H1 (cell line): ENCODE measurements around the gene ITGA11. TPM values are rescaled to one million over a fixed set of nuclear protein-coding genes. Genes with fewer than 3 reads are reported as not detected.

ENCODE experiments used
- CTCF ChIA-PET: fragments of 300-600 bp; sonication (Branson Sonifier 250); formaldehyde crosslinking; loops from one replicate; lab custom pipeline; 2021; ENCODE audit not compliant: partially characterized antibody; lab: Charles Lee
- POLR2A ChIA-PET: fragments of 300-600 bp; sonication (Branson Sonifier 250); formaldehyde crosslinking; loops from one replicate; lab custom pipeline; 2021; ENCODE audit warnings: inconsistent platforms; ENCODE audit not compliant: partially characterized antibody; lab: Charles Lee
- DNase-seq, 2 experiments: peaks; one replicate each; pipeline versions ENCODE4 v3.0.0 to v3.0.0-alpha.2; 2010 to 2022; ENCODE audit warnings: low spot score in 2 of 2, low read depth in 1 of 2, mixed read lengths in 1 of 2
- FAIRE-seq: peaks from 2 replicates; lab custom pipeline; 2011; peaks lifted over from hg19 to GRCh38; lab: Jason Lieb, UNC
- H2AFZ ChIP-seq: 2 replicates; pipeline ENCODE4 v1.8.1; 2012; ENCODE audit warnings: low read length, inconsistent platforms
- H2AK5ac ChIP-seq: 2 replicates; pipeline ENCODE4 v1.6.1; 2013; ENCODE audit warnings: low read depth, low read length
- H2BK120ac ChIP-seq: replicated peaks from 2 replicates; pipeline ENCODE3; 2013; ENCODE audit warnings: low read depth, low read length, inconsistent platforms
- H2BK12ac ChIP-seq: 2 replicates; pipeline ENCODE4 v1.6.1; 2013; ENCODE audit warnings: low read depth, low read length
- H2BK15ac ChIP-seq: 2 replicates; pipeline ENCODE4 v1.6.1; 2013; ENCODE audit warnings: low read length
- H2BK20ac ChIP-seq: 2 replicates; pipeline ENCODE4 v1.6.1; 2013; ENCODE audit warnings: low read length
- H2BK5ac ChIP-seq: 2 replicates; pipeline ENCODE4 v1.6.1; 2013; ENCODE audit warnings: low read depth, low read length
- H3K14ac ChIP-seq: 2 replicates; pipeline ENCODE4 v1.6.1; 2013; ENCODE audit warnings: inconsistent platforms; ENCODE audit not compliant: insufficient read length
- H3K18ac ChIP-seq: 2 replicates; pipeline ENCODE4 v1.6.1; 2013; ENCODE audit warnings: low read length; ENCODE audit errors: extremely low read depth
- H3K23ac ChIP-seq: 2 replicates; pipeline ENCODE4 v1.6.1; 2013; ENCODE audit warnings: inconsistent platforms; ENCODE audit not compliant: insufficient read length
- H3K23me2 ChIP-seq: 2 replicates; pipeline ENCODE4 v1.6.1; 2013; ENCODE audit warnings: low read depth, low read length
- H3K27ac ChIP-seq: 2 replicates; pipeline ENCODE4 v1.6.1; 2011; ENCODE audit warnings: low read depth, low read length, inconsistent platforms
- H3K27me3 ChIP-seq, 4 experiments: replicated peaks in 1 of 4; 1 replicate in 1 of 4; 2 replicates in 3 of 4; pipeline versions ENCODE4 v1.6.1 to v1.8.1; 2011 to 2013; ENCODE audit warnings: low read length in 3 of 4, mild to moderate bottlenecking in 3 of 4, inconsistent platforms in 2 of 4, mixed read lengths in 2 of 4, moderate library complexity in 1 of 4; ENCODE audit not compliant: control insufficient read depth in 3 of 4, insufficient read depth in 3 of 4; ENCODE audit errors: extremely low read depth in 1 of 4
- H3K36me3 ChIP-seq, 4 experiments: 2 replicates each; pipeline versions ENCODE4 v1.6.1 to v1.8.1; 2011 to 2013; ENCODE audit warnings: mild to moderate bottlenecking in 4 of 4, low read length in 3 of 4, moderate library complexity in 2 of 4, control low read depth in 1 of 4, inconsistent platforms in 1 of 4; ENCODE audit not compliant: insufficient read depth in 4 of 4, control insufficient read depth in 2 of 4
- H3K4ac ChIP-seq: replicated peaks from 2 replicates; pipeline ENCODE3; 2013; ENCODE audit warnings: low read length, low read depth, mixed read lengths, inconsistent platforms; ENCODE audit not compliant: insufficient read length
- H3K4me1 ChIP-seq, 4 experiments: replicated peaks in 1 of 4; 1 replicate in 1 of 4; 2 replicates in 3 of 4; pipeline versions ENCODE4 v1.6.1 to v1.8.1; 2011 to 2013; ENCODE audit warnings: low read length in 3 of 4, inconsistent platforms in 2 of 4, mixed read lengths in 1 of 4; ENCODE audit not compliant: insufficient read depth in 4 of 4, control insufficient read depth in 3 of 4
- H3K4me2 ChIP-seq, 2 experiments: 2 replicates each; pipeline versions ENCODE4 v1.6.1 to v1.8.1; 2011 to 2013; ENCODE audit warnings: low read depth in 2 of 2, low read length in 2 of 2, control low read depth in 1 of 2, inconsistent platforms in 1 of 2, mild to moderate bottlenecking in 1 of 2; ENCODE audit not compliant: insufficient read depth in 1 of 2
- H3K4me3 ChIP-seq, 4 experiments: fragments of 200-600, 300-600 bp in 1 of 4; sonication (generic), shearing (Covaris generic), sonication (Bioruptor Twin) in 1 of 4; 2 replicates each; pipeline versions ENCODE4 v1.5.1 to v1.8.1; 2011 to 2016; ENCODE audit warnings: low read length in 4 of 4, low read depth in 3 of 4, control low read depth in 2 of 4, inconsistent platforms in 2 of 4, mild to moderate bottlenecking in 2 of 4, mixed read lengths in 1 of 4, moderate library complexity in 1 of 4; ENCODE audit not compliant: insufficient read depth in 2 of 4; ENCODE audit errors: extremely low read depth in 1 of 4
- H3K56ac ChIP-seq: replicated peaks from 2 replicates; pipeline ENCODE3; 2013; ENCODE audit warnings: low read depth, mild to moderate bottlenecking, mixed read lengths, low read length, inconsistent platforms; ENCODE audit not compliant: insufficient read length
- H3K79me1 ChIP-seq: 2 replicates; pipeline ENCODE4 v1.6.1; 2013; ENCODE audit warnings: low read depth, low read length, control low read depth
- H3K79me2 ChIP-seq, 2 experiments: 2 replicates each; pipeline versions ENCODE4 v1.6.1 to v1.8.1; 2012 to 2013; ENCODE audit warnings: low read length in 2 of 2, mild to moderate bottlenecking in 2 of 2, inconsistent platforms in 1 of 2; ENCODE audit not compliant: insufficient read depth in 2 of 2, control insufficient read depth in 1 of 2
- H3K9ac ChIP-seq, 4 experiments: replicated peaks in 1 of 4; 1 replicate in 1 of 4; 2 replicates in 3 of 4; pipeline versions ENCODE4 v1.6.1 to v1.8.1; 2011 to 2013; ENCODE audit warnings: low read depth in 3 of 4, low read length in 3 of 4, control low read depth in 2 of 4, mild to moderate bottlenecking in 2 of 4, moderate library complexity in 2 of 4, inconsistent platforms in 1 of 4; ENCODE audit errors: extremely low read depth in 1 of 4
- H3K9me3 ChIP-seq, 2 experiments: 2 replicates each; pipeline versions ENCODE4 v1.6.1 to v1.8.1; 2012 to 2013; ENCODE audit warnings: mild to moderate bottlenecking in 2 of 2, moderate library complexity in 2 of 2, control low read depth in 1 of 2, inconsistent platforms in 1 of 2, low read depth in 1 of 2, low read length in 1 of 2, mixed read lengths in 1 of 2; ENCODE audit not compliant: insufficient read depth in 2 of 2
- H4K20me1 ChIP-seq, 2 experiments: replicated peaks in 1 of 2; 2 replicates each; pipeline versions ENCODE3 to v1.8.1; 2011 to 2013; ENCODE audit warnings: inconsistent platforms in 2 of 2, low read length in 2 of 2, mild to moderate bottlenecking in 1 of 2; ENCODE audit not compliant: insufficient read depth in 2 of 2, control insufficient read depth in 1 of 2
- H4K5ac ChIP-seq: 2 replicates; pipeline ENCODE4 v1.6.1; 2013; ENCODE audit warnings: low read length, low read depth, mixed read lengths, inconsistent platforms; ENCODE audit not compliant: insufficient read length
- H4K8ac ChIP-seq: 2 replicates; pipeline ENCODE4 v1.8.0; 2013; ENCODE audit warnings: mild to moderate bottlenecking, moderate library complexity, low read length, inconsistent platforms; ENCODE audit not compliant: insufficient read depth; ENCODE audit errors: extremely low read depth
- H4K91ac ChIP-seq: replicated peaks from 2 replicates; pipeline ENCODE3; 2013; ENCODE audit warnings: low read length, mixed read lengths, inconsistent platforms; ENCODE audit not compliant: insufficient read length
- CEBPB ChIP-seq: IDR thresholded peaks from 2 replicates; pipeline ENCODE4 v1.6.1; 2012; ENCODE audit warnings: low read depth, low read length
- EP300 ChIP-seq, 2 experiments: IDR thresholded peaks; 1 replicate in 1 of 2; 2 replicates in 1 of 2; pipeline ENCODE4 v1.6.1; 2011 to 2012; ENCODE audit warnings: low read depth in 2 of 2, low read length in 2 of 2, mild to moderate bottlenecking in 2 of 2, borderline replicate concordance in 1 of 2, inconsistent platforms in 1 of 2, moderate library complexity in 1 of 2
- GABPA ChIP-seq: IDR thresholded peaks from 2 replicates; pipeline ENCODE4 v1.6.1; 2011; ENCODE audit warnings: mild to moderate bottlenecking, low read length, moderate library complexity, borderline replicate concordance; ENCODE audit not compliant: insufficient read depth
- HDAC6 ChIP-seq: IDR thresholded peaks from one replicate; pipeline ENCODE4 v1.7.1; 2012; ENCODE audit warnings: low read depth, mild to moderate bottlenecking, inconsistent platforms, low read length, moderate library complexity
- JUN ChIP-seq: IDR thresholded peaks from 2 replicates; pipeline ENCODE4 v1.6.1; 2011; ENCODE audit warnings: low read depth, mild to moderate bottlenecking, improper control_type of control experiment, low read length
- KDM5A ChIP-seq: fragments of 200-600 bp; IDR thresholded peaks from 2 replicates; pipeline ENCODE4 v1.7.1; 2012; ENCODE audit warnings: mild to moderate bottlenecking, low read length, inconsistent platforms, mixed read lengths
- NANOG ChIP-seq: IDR thresholded peaks from 2 replicates; pipeline ENCODE4 v1.6.1; 2011; ENCODE audit warnings: low read length, low read depth, mild to moderate bottlenecking, inconsistent platforms; ENCODE audit not compliant: insufficient read depth, poor library complexity, severe bottlenecking
- POLR2A ChIP-seq, 2 experiments: IDR thresholded peaks; 1 replicate in 1 of 2; 2 replicates in 1 of 2; pipeline ENCODE4 v1.6.1; 2011; ENCODE audit warnings: low read depth in 2 of 2, low read length in 2 of 2, mild to moderate bottlenecking in 2 of 2; ENCODE audit errors: control extremely low read depth in 1 of 2
- RFX5 ChIP-seq: IDR thresholded peaks from 2 replicates; pipeline ENCODE4 v1.6.1; 2011; ENCODE audit warnings: low read depth, low read length, improper control_type of control experiment, borderline replicate concordance
- SAP30 ChIP-seq: fragments of 300-600 bp; sonication (generic); IDR thresholded peaks from 2 replicates; pipeline ENCODE4 v1.7.1; 2012; ENCODE audit warnings: low read length, moderate library complexity, mild to moderate bottlenecking, inconsistent platforms; ENCODE audit not compliant: insufficient read depth, insufficient replicate concordance
- WGBS, 2 experiments: shearing (Covaris generic) in 1 of 2; methylation state at CpG; one replicate each; pipeline versions ENCODE4 v1.1.6 to v1.1.7; 2013 to 2015; ENCODE audit warnings: low lambda C conversion rate in 2 of 2, mixed read lengths in 2 of 2, inconsistent platforms in 1 of 2, low coverage in 1 of 2, missing lambda C conversion rate in 1 of 2; ENCODE audit not compliant: insufficient replicate concordance in 2 of 2, insufficient coverage in 1 of 2, insufficient read length in 1 of 2; ENCODE audit errors: extremely low coverage in 1 of 2, missing lambda C conversion rate in 1 of 2; 5-methylcytosine and 5-hydroxymethylcytosine counted together
- polyA plus RNA-seq, 7 experiments: library from polyadenylated mRNA; depleted of rRNA in 3 of 7; stranded (reverse) in 5 of 7; unstranded in 2 of 7; fragments of >200 nt in 5 of 7; fragments of 200-250 nt in 2 of 7; gene quantifications; 1 replicate in 5 of 7; 2 replicates in 1 of 7; 4 replicates in 1 of 7; pipeline versions ENCODE4 v1.2.1 to v1.2.3, GENCODE V29; 2011 to 2013; ENCODE audit warnings: missing spikeins in 2 of 7, mixed read lengths in 2 of 7
- total RNA-seq: library from RNA; stranded (reverse); fragmentation: NEBNext Ultra II Directional; extraction: Animal tissue kit (Norgen Biotek cat#: 25700); gene quantifications from 2 replicates; pipeline ENCODE4 v1.2.1, GENCODE V29; 2021

The ITGA11 gene
- total and polyA plus RNA-seq, 2 of the 8 experiments (the other 6 are each of a cell fraction or from before 2014, with no cell fraction given): 0.05 to 0.06 TPM

DNA sequence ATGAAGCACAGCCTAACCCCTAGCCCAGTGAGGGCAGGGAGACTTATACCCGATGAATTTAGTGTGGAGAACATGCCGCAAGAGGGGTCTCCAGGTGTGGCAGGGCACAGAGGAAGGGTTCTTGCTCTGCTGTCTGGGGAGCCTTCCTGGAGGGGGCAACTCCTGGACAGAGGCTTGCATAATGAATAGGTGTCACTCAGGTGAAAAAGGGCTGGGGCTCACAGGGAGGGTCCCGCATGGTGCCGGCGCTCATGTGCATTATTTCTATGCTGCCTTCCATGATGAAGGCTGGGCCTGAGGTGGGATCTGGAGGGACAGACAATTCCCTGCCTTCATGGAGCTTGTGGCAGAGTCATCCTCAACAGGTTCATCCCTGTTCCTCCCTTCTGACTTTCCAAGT, 51.5 kb downstream of the ITGA11 start:
- peak in 1 of 2 experiments; percentile 32 for DNase-seq
- no peak for FAIRE-seq
- POLR2A ChIA-PET: no interaction called here

More for the DNA sequence above, 51.5 kb downstream of the ITGA11 start:
- Histone ChIP-seq H2AK5ac (no peak overlapping the region), H3K4ac (no peak overlapping the region), H4K91ac (no peak overlapping the region), H3K36me3 (no peaks in the 10 kb centered on the region), H3K18ac (no peak overlapping the region), H3K27ac (no peak overlapping the region), H2BK5ac (no peak overlapping the region), H4K5ac (no peak overlapping the region), H3K79me1 (no peaks in the 10 kb centered on the region), H3K23me2 (no peaks in the 10 kb centered on the region; the same call in 1 of the 2 replicates), H2BK120ac (no peak overlapping the region), H2AFZ (no peak overlapping the region), H2BK20ac (no peak overlapping the region), H3K4me3 (no peak overlapping the region), H3K79me2 (no peaks in the 10 kb centered on the region), H3K56ac (no peak overlapping the region), H2BK15ac (no peak overlapping the region), H3K9ac (no peak overlapping the region), H3K27me3 (no peaks in the 10 kb centered on the region), H4K20me1 (no peaks in the 10 kb centered on the region), H3K4me1 (no peaks in the 10 kb centered on the region), H3K4me2 (no peak overlapping the region), H3K23ac (no peak overlapping the region), H2BK12ac (no peak overlapping the region), H4K8ac (no peak overlapping the region), H3K14ac (no peak overlapping the region), H3K9me3 (peaks cover 0 to 5% of the 10 kb centered on the region in 2 experiments; a peak in 2 of 4 replicates)
- CTCF ChIA-PET: interaction anchor here (1.5 to 1.6 kb wide), 2 partner anchors 15 to 127 kb away, joined by 4 to 5 read pairs; no protein-coding TSS in a partner anchor
- WGBS, 2 experiments: 89% methylated on average over 5 of the region's 5 CpGs; no CpG with 5 or more reads in 1 of the 2 experiments
- TF ChIP-seq EP300 (IDR thresholded peaks at IDR 0.05; ENCODE audit: borderline replicate concordance in 1 of 2, low read depth in 2 of 2, low read length in 2 of 2) (no peak), NANOG (no peak), HDAC6 (no peak), GABPA (no peak), KDM5A (no peak), CEBPB (no peak), JUN (no peak), RFX5 (no peak), POLR2A (IDR thresholded peaks at IDR 0.05; ENCODE audit: control extremely low read depth in 1 of 2, low read depth in 2 of 2, low read length in 2 of 2) (no peak), SAP30 (no peak)
